A673 (cell line): ENCODE data around the gene CACNG5. TPM values are rescaled to one million over a fixed set of nuclear protein-coding genes. Genes with fewer than 3 reads are reported as not detected.

Source experiments
- BruUV-seq: library from RNA; stranded (reverse); fragments of 400-500 nt; replicated peaks from 2 replicates; lab custom pipeline; 2021; lab: Mats Ljungman, UMichigan
- CTCF ChIA-PET: fragments of 300-600 bp; sonication (Branson Sonifier 250); formaldehyde crosslinking; loops from one replicate; lab custom pipeline; 2022; ENCODE audit warnings: antibody characterized with exemption; lab: Charles Lee
- POLR2A ChIA-PET: fragments of 300-600 bp; sonication (Branson Sonifier 250); formaldehyde crosslinking; loops from one replicate; lab custom pipeline; 2022; ENCODE audit warnings: antibody characterized with exemption; ENCODE audit not compliant: low non-redundant PET; lab: Charles Lee
- DNase-seq: peaks from one replicate; pipeline ENCODE4 v3.0.0-alpha.2; 2015; ENCODE audit warnings: low spot score
- H3K27ac ChIP-seq: fragments of 200-600 bp; sonication (generic); 2 replicates; pipeline ENCODE4 v1.5.1; 2016; ENCODE audit warnings: mixed run types, low read depth, mild to moderate bottlenecking, mixed read lengths, antibody characterized with exemption, low read length; ENCODE audit not compliant: poor library complexity, severe bottlenecking
- H3K27me3 ChIP-seq: fragments of 200-600 bp; sonication (generic); replicated peaks from 2 replicates; pipeline ENCODE4 v1.6.1; 2017; ENCODE audit warnings: mixed run types, low read depth, mild to moderate bottlenecking, mixed read lengths, antibody characterized with exemption, low read length; ENCODE audit not compliant: insufficient read depth, poor library complexity
- H3K36me3 ChIP-seq: fragments of 200-600 bp; sonication (generic); 2 replicates; pipeline ENCODE4 v1.6.1; 2016; ENCODE audit warnings: mixed run types, mild to moderate bottlenecking, mixed read lengths, antibody characterized with exemption, low read length; ENCODE audit not compliant: insufficient read depth, poor library complexity, severe bottlenecking
- H3K4me1 ChIP-seq: fragments of 200-600 bp; sonication (generic); 2 replicates; pipeline ENCODE4 v1.6.1; 2017; ENCODE audit warnings: mixed run types, mild to moderate bottlenecking, mixed read lengths, antibody characterized with exemption, low read length; ENCODE audit not compliant: insufficient read depth, poor library complexity, severe bottlenecking
- H3K4me3 ChIP-seq: fragments of 200-600 bp; sonication (generic); 2 replicates; pipeline ENCODE4 v1.5.1; 2016; ENCODE audit warnings: low read depth, mixed run types, mild to moderate bottlenecking, mixed read lengths, low read length; ENCODE audit not compliant: poor library complexity, severe bottlenecking
- H3K9me3 ChIP-seq: fragments of 200-600 bp; sonication (generic); 2 replicates; pipeline ENCODE4 v1.6.1; 2016; ENCODE audit warnings: mixed run types, low read depth, mild to moderate bottlenecking, mixed read lengths, antibody characterized with exemption, low read length; ENCODE audit not compliant: poor library complexity, severe bottlenecking
- CTCF ChIP-seq: fragments of 300-800, 200-600 bp; sonication (generic); conservative IDR thresholded peaks from 2 replicates; pipeline ENCODE4 v1.5.1; 2017; ENCODE audit warnings: low read depth, mild to moderate bottlenecking, antibody characterized with exemption, low read length, moderate library complexity, mixed read lengths
- EZH2 ChIP-seq: fragments of 200-600 bp; sonication (generic); IDR thresholded peaks from 2 replicates; pipeline ENCODE4 v1.6.1; 2017; ENCODE audit warnings: borderline replicate concordance, low read depth, mild to moderate bottlenecking, mixed read lengths, antibody characterized with exemption, low read length; ENCODE audit not compliant: poor library complexity, severe bottlenecking
- intact Hi-C: fragments of 100-400 bp; cut with micrococcal nuclease; formaldehyde crosslinking; loops from one replicate; pipeline ENCODE4 v1.10.0; 2022; ENCODE audit not compliant: unreplicated experiment
- total RNA-seq: library from RNA; stranded (reverse); gene quantifications from 2 replicates; pipeline ENCODE4 v1.2.3, GENCODE V29; 2021

Gene CACNG5
- total RNA-seq, 1 experiment from 2014 or later, result 0.88 TPM

GRCh38 chr17:66893863-66894262 lies 58.9 kb downstream of the CACNG5 start:
- POLR2A ChIA-PET, result interaction anchor here (0.6 kb wide), 1 partner anchor 170 kb away, joined by 3 read pairs; no protein-coding TSS in a partner anchor
- H3K27ac ChIP-seq, result no peak overlapping the region
- BruUV-seq, result no TSS peak
- no peaks in the 10 kb centered on the region for H3K9me3 ChIP-seq
- no peak for DNase-seq
- H3K36me3 ChIP-seq, result no peaks in the 10 kb centered on the region
- H3K4me1 ChIP-seq, result no peaks in the 10 kb centered on the region
- no peak for TF ChIP-seq CTCF
- no peak for TF ChIP-seq EZH2
- H3K4me3 ChIP-seq, result no peak overlapping the region
- CTCF ChIA-PET, result no interaction called here
- intact Hi-C loops, result no loop called here
- H3K27me3 ChIP-seq, result no peaks in the 10 kb centered on the region

DNA sequence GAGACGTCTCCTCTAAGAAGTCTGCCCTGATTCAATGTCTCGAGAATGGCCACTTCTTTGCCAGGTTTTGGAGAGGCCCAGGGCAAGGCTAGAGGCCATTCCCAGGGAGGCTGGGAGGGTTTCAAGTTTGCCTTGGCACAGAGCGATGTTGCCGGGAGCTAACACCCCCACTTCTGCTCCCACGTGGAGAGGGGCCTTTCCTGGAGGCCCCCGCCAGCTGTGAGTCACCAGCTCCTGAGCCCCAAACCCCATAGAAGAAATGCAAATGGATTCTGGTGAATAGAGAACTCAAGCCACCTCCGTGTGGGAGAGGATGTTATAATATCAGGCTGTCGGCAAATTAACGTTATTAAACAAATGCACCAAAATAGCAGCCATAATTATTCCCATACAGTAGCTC lies 62.2 kb downstream of the CACNG5 start:
- Histone ChIP-seq H3K4me3 (no peak overlapping the region), H3K27me3 (no peaks in the 10 kb centered on the region), H3K36me3 (no peaks in the 10 kb centered on the region), H3K27ac (no peak overlapping the region), H3K9me3 (no peaks in the 10 kb centered on the region), H3K4me1 (no peaks in the 10 kb centered on the region)
- TF ChIP-seq CTCF (no peak), EZH2 (no peak)
- intact Hi-C loops, result no loop called here
- POLR2A ChIA-PET, result no interaction called here
- CTCF ChIA-PET, result no interaction called here
- no TSS peak for BruUV-seq
- no peak for DNase-seq

DNA sequence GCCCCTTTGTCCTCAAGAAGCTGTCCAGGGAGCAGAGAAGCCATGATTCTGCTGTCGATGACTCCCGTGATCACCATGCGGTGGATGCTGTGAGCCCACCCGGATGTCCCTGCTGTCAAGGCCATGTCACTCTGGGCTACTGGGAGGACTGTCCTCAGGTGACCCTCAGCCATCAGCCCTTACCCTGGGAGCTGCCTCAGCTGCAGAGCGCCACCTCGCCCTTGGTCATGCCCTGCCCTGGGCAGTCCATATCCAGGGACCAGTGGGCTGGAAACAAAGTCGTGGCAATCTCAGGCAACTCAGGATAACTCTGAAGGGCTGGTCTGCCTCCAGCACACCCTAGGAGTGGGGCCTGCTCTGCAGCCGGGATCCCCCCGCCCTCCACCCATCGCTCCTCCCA lies 63.6 kb downstream of the CACNG5 start:
- H3K9me3 ChIP-seq, result no peaks in the 10 kb centered on the region
- BruUV-seq, result no TSS peak
- H3K4me3 ChIP-seq, result no peak overlapping the region
- H3K36me3 ChIP-seq, result no peaks in the 10 kb centered on the region
- no peak overlapping the region for H3K27ac ChIP-seq
- CTCF ChIA-PET, result interaction anchor here (2.2 kb wide), 1 partner anchor 171 kb away, joined by 14 read pairs; no protein-coding TSS in a partner anchor
- H3K4me1 ChIP-seq, result no peaks in the 10 kb centered on the region
- POLR2A ChIA-PET, result no interaction called here
- no peak for DNase-seq
- intact Hi-C loops, result no loop called here
- TF ChIP-seq EZH2 (no peak), CTCF (no peak)
- no peaks in the 10 kb centered on the region for H3K27me3 ChIP-seq
